Fibroblast of peridontal ligament (primary cell): Measurements from ENCODE around the gene KPNA2.
"Not testable (repeated sequence)": the region's sequence is repeated elsewhere in the genome, so short reads cannot be mapped to it uniquely, and the experiment has no call there.

Experiments used
- DNase-seq: peaks from one replicate; pipeline ENCODE4 v3.0.0-alpha.2; 2010; ENCODE audit errors: extremely low read depth

Gene KPNA2

DNA sequence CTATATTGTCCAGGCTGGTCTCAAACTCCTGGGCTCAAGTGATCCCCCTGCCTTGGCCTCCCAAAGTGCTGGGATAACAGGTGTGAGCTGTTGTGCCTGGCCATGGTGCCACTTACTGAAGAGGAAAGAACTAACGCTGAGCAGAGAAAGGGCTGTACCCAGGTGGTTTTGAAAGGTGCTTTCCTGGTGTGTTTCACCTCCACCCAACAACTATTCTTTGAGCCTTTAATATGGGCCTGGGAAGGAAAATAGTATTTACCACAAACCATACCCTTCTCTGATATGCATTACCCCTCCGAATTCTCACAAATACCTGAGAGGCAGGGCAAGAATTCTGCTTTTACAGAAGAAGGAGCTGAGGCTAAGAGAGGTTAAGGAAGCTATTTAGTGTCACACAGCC, 24.8 kb downstream of the KPNA2 start:
- no peak for DNase-seq

DNA sequence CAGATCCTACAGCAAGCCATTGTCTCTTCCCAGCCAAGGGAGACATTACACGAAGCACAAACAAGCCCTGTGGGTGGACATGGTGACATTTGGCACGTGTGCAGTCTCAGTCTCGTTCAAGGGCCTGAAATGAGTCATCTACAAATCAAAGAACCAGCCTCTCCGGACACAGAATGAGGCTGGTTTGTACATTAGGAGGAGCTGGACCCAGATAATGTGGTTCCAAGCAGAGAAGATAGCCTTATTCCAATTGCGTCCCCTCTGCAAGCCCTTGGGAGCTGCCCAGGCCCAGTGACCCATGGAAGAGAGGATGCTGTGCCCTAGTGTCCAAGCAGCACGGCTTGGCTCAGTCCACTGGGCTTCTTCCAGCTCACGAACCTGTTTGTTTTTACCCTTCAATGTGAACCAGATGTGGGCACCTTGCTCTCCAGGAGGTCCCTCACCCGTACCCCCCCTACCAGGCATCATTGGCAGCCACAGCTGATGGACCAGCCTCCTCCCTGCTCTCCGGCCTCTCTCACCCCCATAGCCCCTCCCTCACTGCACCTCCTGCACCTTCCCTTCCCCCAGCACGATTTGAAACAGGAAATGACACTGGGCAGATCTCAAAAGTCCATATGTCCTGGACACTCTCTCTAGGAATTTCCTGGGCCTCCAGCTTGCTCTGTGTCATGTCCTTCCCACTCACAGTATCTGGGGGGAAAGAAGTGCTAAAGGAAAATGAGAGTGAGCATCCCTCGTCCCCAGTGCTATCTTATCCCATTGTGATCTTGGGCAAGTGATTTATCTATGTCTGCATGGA, 26.2 kb downstream of the KPNA2 start:
- DNase-seq = peak; percentile 18

DNA sequence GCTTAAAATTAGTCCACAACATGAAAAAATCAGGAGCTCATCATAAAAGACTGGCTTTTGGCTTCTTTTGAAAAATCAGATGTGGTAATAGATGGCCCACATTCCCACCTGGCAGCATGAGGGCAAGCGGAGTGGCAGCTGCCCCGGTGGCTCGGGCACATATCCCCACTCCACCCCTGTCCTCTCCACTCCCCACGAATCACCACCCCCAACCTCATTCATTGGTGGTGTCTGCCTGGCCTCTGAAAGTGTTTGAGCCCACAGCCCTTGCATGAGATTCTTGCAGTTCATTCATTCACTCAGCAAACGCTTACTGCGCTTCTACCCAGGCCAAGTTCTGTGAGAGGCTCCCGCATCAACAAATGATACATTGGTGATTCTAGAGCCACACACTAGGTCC, 29.8 kb downstream of the KPNA2 start:
- not testable (repeated sequence) for DNase-seq

DNA sequence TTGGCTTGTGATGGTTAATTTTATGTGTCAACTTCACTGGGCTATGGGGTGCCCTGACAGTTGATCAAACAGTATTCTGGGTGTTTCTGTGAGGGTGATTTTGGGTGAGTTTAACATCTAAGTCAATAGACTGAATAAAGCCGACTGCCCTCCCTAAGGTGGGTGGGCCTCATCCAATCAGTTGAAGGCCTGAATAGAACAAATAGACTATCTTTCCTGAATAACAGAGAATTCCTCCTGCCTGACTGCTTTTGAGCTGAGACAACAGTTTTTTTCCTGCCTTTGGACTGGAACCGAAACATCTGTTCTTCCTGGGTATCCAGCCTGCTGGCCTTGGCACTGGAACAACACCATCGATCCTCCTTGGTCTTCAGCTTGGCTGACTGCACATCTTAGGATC, 33.0 kb downstream of the KPNA2 start:
- DNase-seq = not testable (repeated sequence)

DNA sequence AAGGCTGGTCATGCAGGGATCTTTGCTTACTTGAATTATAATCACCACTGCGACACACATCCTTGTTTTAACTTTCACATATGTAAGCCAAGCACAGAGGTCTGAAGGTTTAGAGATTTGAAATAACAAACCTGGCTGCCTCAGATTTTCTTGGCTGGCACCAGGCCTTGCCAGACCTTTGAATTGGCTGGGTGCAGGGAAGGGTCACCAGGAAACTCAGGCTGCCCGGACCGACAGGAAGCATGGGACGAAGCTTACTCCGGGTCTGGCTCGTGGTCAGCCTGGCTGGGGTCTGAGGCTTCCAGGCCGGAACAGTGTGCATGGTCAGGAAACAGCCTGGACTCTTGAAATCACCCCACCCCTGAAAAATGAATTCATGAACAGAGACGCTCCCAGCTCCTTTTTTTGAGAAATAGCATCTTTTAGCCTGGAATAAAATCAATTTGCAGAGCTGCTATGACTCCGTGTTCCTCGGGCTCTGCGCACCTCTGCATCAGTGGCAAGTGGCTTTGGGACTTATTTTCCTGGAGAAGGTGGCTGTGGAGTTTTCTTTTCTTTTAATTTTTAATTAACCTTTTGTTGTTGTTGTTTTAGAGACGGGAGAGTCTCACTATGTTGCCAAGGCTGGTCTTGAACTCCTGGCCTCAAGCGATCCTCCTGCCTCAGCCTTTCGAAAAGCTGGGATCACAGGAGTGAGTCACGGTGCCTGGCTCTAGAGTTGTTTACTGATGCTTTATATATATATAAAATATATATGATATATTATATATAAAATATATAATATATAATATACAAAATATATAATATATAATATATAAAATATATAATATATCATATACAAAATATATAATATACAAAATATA, 35.3 kb downstream of the KPNA2 start:
- DNase-seq = not testable (repeated sequence)

DNA sequence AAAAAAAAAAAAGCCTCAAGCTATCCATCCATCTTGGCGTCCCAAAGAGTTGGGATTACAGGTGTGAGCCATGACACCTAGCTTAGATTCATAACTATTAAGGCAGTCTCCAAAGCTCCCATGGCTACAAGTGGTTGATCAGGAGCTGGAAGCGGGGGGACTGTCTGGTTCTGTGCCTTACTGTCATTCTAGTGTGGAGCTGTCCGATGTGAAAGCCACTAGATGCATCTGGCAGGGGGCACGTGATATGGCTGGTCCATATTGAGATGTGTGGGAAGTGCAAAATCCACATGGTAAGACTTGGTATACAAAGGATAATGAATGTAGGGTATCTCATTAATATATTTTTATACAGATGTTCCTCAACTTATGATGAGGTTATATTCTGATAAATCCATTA, 38.7 kb downstream of the KPNA2 start:
- no peak for DNase-seq

DNA sequence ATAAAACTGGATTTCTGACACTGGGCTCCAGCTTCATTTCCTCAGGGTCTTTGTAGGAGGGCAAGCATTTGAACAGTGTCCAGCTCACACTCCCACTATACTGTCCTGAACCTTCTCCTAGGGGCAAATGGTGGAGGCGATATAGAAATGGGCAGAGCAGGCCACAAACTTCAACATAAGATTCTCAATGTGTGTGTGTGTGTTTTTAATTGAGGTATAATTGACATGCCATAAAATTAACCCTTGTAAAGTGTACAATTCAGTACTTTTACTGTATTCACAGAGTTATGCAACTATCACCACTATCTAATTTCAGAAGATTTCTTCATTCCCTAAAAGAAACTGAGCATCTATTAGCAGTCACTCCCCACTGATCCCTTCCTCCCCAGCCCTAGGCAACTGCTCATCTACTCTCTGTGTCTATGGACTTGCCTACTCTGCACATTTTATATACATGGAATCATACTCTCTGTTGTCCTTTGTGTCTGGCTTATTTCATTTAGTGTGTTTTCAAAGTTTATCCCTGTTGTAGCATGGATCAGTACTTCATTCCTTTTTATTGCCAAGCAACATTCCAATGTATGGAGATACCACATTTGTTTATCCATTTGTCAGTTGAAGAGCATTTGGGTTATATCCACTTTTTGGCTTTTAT, 40.5 kb downstream of the KPNA2 start:
- peak; percentile 53 for DNase-seq

DNA sequence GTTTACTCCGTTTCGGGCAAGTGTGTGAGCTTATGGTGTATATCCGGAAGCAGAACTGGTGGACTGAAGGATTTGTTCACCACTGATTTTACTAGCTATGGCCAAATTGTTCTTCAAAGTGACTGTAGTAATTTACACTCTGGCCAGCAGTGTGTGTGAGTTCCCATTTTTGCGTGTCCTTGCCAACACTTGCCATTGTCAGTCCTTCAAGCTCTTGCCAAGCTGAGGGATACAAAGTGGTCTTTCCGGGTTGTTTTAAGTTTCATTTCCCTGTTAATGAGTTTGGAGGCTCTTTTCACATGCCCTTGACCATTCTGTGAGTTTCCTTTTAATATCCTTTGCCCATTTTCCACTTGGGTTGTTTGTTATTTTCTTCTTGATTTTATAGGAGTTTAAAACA, 42.0 kb downstream of the KPNA2 start:
- not testable (repeated sequence) for DNase-seq

DNA sequence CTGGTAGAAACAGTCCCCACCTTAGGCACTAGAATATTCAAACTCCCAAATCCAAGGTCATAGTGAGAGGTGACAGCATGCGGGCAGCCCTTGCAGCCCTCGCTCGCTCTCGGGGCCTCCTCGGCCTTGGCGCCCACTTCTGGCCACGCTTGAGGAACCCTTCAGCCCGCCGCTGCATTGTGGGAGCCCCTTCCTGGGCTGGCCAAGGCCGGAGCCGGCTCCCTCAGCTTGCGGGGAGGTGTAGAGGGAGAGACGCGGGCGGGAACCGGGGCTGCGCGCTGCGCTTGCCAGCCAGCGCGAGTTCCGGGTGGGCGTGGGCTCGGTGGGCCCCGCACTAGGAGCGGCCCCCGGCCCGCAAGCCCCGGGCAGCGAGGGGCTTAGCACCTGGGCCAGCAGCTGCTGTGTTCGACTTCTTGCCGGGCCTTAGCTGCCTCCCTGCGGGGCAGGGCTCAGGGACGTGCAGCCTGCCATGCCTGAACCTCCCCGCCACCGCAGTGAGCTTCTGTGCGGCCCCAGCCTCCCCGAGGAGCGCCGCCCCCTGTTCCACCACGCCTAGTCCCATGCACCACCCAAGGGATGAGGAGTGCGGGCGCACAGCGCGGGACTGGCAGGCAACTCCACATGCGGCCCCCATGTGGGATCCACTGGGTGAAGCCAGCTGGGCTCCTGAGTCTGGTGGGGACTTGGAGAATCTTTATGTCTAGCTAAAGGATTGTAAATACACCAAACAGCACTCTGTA, 45.0 kb downstream of the KPNA2 start:
- no peak for DNase-seq

DNA sequence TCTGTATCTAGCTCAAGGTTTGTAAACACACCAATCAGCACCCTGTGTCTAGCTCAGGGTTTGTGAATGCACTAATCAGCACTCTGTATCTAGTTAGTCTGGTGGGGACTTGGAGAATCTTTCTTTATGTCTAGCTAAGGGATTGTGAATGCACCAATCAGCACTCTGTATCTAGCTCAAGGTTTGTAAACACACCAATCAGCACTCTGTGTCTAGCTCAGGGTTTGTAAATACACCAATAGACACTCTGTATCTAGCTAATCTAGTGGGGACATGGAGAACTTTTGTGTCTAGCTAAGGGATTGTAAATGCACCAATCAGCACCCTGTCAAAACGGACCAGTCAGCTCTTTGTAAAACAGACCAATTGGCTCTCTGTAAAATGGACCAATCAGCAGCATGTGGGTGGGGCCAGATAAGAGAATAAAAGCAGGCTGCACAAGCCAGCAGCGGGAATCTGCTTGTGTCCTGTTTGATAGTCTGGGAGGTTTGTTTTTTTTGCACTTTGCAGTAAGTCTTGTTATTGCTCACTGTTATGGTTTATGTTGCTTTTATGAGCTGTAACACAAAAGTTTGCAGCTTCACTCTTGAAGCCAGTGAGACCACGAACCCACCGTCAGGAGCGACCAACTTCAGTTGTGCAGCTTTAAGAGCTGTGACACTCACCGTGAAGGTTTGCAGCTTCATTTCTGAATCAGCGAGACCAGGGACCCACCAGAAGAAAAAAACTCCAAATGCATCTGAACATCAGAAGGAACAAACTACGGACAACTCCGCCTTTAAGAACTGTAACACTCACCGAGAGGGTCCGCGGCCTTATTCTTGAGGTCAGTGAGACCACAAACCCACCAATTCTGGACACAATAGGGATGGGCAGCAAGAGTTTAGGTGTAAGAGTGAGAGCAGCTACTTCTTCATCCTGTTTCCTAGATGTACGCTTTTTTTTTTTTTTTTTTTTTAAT, 46.0 kb downstream of the KPNA2 start:
- not testable (repeated sequence) for DNase-seq

DNA sequence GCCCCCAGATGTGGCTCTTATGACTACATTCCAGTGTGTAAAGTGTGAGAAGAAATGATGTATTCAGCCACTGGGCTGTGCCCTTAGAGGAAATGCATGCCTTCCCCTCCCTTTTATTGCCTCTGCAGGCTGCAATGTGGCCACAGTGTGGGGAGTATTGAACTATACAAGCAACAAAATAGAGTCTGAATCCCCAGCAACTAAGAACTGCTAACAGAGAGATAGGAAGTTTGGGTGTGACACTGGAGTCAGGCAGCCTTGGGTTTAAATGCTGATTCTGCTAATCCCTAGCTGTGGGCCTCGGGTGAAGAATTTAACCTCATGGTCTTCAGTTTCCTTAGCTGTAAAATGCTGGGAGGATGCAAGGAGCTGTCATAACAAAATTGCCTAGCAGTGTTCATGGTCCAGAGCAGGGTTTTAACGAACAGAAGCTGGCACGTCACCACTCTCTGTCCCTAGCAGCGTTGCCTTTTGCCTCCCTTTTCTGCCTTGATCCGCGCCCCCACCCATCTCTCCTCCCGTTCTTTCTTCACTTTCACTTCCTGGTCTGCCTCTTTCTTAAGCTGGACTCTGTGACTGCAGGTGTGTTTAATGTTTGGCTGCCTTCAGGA, 50.3 kb downstream of the KPNA2 start:
- no peak for DNase-seq

DNA sequence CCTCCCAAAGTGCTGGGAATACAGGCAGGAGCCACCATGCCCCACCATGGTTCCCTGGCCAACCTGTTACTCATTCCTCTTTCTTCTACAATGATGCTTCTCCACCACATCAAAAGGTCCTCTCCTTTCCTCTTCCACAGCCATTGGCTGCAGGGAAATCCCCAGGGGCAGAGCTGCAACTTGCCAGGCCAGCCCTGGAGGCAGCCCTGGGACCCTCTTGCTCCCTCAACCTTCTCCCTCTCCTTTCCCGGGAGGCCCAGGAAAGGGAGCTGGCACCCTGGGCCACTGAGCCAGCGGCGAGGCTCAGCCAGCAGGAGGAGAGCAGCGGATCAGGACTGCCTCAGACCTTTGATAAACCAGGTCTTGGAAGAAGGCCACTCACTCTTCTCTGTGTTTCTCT, 51.1 kb downstream of the KPNA2 start:
- DNase-seq = not testable (repeated sequence)

DNA sequence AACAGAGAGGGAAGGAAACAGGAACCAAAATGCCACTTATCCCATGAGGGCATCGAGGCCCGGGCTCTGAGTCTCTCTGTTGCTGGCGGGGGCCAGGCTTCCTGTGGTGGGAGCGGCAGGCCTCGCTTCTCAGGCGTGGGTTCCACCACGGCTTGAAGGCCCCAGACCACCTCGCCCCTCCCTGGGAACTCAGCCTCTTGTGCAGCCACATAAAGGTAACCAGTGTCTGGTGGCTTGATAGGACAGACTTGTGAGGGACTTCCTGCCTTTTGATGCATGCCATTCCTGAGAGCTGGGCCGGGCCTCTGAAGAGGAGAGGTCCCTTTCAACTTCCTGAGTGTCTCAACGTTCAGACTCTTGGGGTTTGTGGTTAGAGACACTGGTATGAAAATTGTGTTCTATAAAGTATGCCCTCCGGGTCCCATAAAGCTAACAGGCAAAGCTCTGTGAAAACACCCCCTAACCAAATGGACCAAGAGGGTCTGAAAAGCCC, 51.6 kb downstream of the KPNA2 start:
- not testable (repeated sequence) for DNase-seq

DNA sequence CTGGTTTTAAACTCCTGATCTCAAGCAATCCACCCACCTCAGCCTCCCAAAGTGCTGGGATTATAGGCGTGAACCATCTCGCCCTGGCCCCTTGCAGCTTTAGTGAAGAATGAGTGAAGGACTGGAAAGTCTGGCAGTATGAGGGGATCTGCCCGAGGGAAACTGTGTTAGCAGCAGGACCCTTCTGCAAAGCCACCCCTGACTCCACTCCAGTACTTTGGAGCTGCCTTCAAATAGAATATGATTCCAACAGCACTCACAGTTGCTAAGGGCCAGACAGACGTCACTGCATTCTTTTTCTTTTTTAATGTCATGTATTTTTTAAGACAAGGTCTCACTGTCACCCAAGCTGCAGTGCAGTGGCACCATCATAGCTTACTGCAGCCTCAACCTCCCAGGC, 52.3 kb downstream of the KPNA2 start:
- no peak for DNase-seq

DNA sequence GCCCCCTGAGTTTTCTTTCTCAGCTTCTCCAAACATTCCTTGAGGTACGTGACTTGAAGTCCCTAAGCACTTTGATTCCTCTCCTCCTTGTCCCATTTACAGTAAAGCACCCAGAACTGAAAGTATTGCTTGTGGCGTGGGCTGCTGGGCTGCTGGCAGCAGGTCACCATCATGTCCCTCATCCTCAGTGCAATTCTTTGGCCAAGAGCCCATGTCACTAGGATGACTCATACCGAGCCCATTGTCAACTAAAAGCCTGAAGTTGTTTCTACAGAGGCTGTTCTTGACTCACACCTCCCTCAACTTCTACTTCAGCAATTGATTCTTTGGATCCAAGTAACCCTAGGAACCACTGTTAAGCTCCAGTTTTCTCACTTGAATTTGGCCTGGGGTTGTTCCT, 54.3 kb downstream of the KPNA2 start:
- DNase-seq = no peak

DNA sequence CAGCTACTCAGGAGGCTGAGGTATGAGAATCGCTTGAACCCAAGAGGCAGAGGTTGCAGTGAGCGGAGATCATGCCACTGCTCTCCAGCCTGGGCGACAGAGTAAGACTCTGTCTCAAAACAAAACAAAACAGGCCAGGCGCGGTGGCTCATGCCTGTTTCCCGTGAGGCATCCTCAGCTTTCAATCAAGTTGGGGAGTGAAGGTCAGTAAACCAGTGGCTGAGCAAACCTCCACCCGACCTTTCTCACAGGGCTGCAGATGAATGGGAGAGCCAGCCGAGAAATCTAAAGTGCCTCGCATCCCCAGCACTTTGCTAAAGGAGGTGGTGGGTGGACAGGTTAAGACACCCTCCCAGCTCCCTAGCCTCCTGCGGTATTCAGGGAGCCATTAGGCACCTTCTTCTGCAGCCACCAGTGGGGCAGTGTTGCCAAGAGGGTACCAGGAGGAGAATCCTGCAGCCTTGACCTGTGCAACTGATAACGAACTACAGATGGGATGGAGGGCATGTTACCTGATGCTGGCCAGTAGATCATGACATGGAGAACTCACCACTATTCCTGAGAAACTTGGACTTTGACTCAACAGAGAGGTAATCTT, 59.0 kb downstream of the KPNA2 start:
- no peak for DNase-seq

DNA sequence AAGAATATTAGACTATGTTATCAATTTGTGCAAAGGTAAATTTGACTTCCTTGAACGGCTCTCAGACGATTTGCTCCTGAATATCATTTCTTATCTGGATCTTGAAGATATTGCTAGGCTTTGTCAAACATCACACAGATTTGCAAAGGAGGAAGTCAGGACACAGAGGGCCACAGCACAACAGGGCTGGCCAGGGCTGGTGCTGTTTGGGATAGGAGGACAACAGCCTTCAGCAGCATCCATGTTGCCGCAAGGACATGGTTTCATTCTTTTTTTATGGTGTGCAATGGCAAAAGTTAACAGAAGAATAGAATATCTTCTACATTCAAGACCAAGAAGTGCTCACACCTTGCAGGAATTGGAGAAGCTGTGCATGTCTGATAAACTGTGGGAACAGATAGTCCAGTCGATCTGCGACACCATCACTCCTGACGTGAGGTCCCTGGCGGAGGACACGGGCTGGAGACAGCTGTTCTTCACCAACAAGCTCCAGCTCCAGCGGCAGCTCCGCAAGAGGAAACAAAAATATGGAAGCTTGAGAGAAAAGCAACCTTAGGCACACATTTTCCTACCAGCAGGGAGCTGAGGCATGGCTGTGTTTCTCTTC, 59.8 kb downstream of the KPNA2 start:
- DNase-seq = no peak

DNA sequence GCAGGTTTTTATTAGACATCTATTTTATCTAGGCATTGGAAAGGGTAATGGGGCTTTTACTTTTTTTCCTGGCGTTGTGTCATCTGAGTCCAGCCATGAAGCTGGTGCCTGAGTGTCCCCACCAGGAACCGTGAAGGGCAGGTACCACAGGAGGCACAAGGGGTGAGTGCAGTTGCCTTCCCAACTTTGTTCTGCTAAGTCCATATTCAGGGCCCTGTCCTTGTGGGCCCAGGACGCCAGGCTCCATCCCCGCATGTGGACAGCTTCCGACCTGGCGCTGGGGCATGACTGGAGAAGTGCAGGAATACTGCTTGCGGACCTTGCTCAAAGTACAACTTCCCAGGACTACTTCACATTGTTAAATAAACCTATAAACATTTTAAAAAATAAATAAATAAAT, 60.6 kb downstream of the KPNA2 start:
- no peak for DNase-seq
